Activated CD4-positive, alpha-beta T cell treated with anti-CD3 and anti-CD28 coated beads, Interleukin-10, Interleukin-2, amounts not matched to agents 100 ng/mL and 50 ng/mL, durations not matched to agents 16 hours and 8 hours (primary cell): Measurements from ENCODE around the gene IFI44L.

Experiments
- DNase-seq: peaks from one replicate; pipeline ENCODE4 v3.0.0-alpha.2; 2020

The IFI44L gene

GRCh38 chr1:78619803-78620579 lies at the start of gene IFI44L:
Gene IFI44L (plus strand): TSS chr1:78620448. CDS start chr1:78627916, 7,468 bp downstream.
- DNase-seq: peak; percentile 54

GRCh38 chr1:78570539-78570938 lies 49.7 kb upstream of the IFI44L start:
- DNase-seq: no peak

GRCh38 chr1:78577257-78578100 lies 42.8 kb upstream of the IFI44L start:
- DNase-seq: no peak

- no peak for DNase-seq
These were observed 33.7 kb upstream of the IFI44L start for GRCh38 chr1:78586572-78586971.

GRCh38 chr1:78587211-78587610 lies 33.0 kb upstream of the IFI44L start:
- no peak for DNase-seq

GRCh38 chr1:78591971-78592370 lies 28.3 kb upstream of the IFI44L start:
- no peak for DNase-seq

- DNase-seq: no peak
These were observed 21.0 kb upstream of the IFI44L start for GRCh38 chr1:78599294-78599693.

- no peak for DNase-seq
These were observed 19.2 kb upstream of the IFI44L start for GRCh38 chr1:78601068-78601467.

GRCh38 chr1:78603206-78603605 lies 17.0 kb upstream of the IFI44L start:
- no peak for DNase-seq

GRCh38 chr1:78604643-78605042 lies 15.6 kb upstream of the IFI44L start:
- DNase-seq: no peak

GRCh38 chr1:78606274-78606673 lies 14.0 kb upstream of the IFI44L start:
- no peak for DNase-seq

- DNase-seq: peak; percentile 7
These were observed 12.8 kb upstream of the IFI44L start for GRCh38 chr1:78607334-78607927.

- no peak for DNase-seq
These were observed 12.3 kb upstream of the IFI44L start for GRCh38 chr1:78607944-78608343.

GRCh38 chr1:78617615-78618026 lies 2.6 kb upstream of the IFI44L start:
- peak; percentile 85 for DNase-seq

GRCh38 chr1:78619032-78619431 lies 1.2 kb upstream of the IFI44L start:
- DNase-seq: no peak

GRCh38 chr1:78619446-78619802 lies 824 bp upstream of the IFI44L start:
- no peak for DNase-seq

- no peak for DNase-seq
These were observed 418 bp downstream of the IFI44L start for GRCh38 chr1:78620666-78621065.

GRCh38 chr1:78622548-78622947 lies 2.3 kb downstream of the IFI44L start:
- no peak for DNase-seq

- DNase-seq: no peak
These were observed 3.8 kb downstream of the IFI44L start for GRCh38 chr1:78624035-78624434.

- DNase-seq: no peak
These were observed 7.1 kb downstream of the IFI44L start for GRCh38 chr1:78627321-78627720.

GRCh38 chr1:78630600-78630999 lies 10.4 kb downstream of the IFI44L start:
- DNase-seq: no peak

- DNase-seq: no peak
These were observed 13.0 kb downstream of the IFI44L start for GRCh38 chr1:78633209-78633608.

GRCh38 chr1:78640462-78640861 lies 20.2 kb downstream of the IFI44L start:
- no peak for DNase-seq

- DNase-seq: no peak
These were observed 21.3 kb downstream of the IFI44L start for GRCh38 chr1:78641558-78641957.
